Measurements from ENCODE around the gene RPL3.

RPL3 gene

GRCh38 chr22:39265143-39265886, 54.1 kb downstream of the RPL3 start:
- DNase-seq, result no peak

DNA sequence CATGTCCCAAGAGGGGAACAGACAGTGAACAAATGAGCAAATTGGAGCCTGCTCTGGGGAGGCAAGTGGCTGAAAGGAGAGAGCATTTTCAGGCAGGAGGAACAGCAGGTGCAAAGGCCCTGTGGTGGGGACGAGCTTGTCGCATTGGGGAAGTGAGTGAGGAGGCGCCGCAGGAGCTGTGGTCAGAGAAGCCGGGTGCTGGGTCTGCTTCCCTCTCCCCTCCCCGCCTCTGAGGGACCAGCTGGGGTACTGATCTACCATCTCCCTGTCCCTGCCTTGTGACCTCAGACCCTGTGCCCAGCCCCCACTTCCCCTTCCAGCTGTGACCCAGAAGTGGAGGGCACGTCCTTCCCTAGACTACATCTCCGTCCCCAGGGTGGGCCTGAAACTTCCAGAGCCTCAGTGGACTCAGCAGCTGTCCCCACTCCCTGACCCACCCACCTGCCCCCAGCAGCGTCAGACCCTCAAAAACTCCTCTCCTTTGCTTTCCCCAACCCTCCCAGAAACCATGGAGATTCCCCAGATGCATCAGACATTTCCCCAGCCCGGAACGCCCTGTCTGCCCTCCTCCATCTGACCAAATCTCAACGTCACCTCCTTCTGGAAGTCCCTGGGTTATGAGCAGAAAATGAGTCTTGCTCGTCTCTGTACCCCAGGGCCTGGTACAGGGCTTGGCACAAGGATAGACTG, 54.9 kb downstream of the RPL3 start:
- peak in 16 of 56 donors; percentile 9 to 57 (median 34) for DNase-seq

DNA sequence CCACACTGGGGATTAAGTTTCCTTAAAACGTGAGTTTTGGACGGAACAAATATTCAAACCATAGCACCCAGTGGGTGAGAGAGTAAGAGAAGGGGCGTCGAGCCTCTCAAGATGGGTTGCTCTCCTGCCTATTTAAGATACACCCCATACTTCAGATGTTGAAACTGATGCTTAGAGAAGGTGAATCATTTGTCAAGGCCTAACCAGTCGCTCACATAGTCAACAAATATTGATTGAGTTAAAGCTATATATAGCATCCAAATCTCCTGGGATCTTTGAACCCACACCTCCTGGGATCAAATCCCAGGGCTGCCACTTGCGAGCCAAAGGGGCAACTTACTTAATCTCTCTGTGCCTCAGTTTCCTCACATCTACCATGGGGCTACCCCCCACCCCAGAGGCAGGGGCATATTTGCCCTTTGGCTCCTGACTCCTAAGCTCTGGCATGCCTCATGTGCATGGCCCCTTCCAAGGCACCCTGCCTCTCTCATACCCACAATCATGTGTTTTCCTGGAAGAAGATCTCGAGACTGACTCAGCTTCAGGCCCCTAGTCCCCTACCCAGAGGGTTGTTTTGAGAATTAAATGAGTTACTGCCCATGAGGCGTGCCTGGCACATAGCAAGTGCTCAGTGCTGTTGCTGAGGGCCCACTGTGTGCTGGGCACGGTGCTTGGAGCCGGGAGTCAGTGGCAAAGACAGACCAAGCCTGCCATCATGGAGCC, 55.6 kb downstream of the RPL3 start:
- DNase-seq, result no peak
